Cortex of kidney (tissue), 1 donor: ENCODE data around the gene OXNAD1.

Experiments
- DNase-seq: peaks from one replicate; lab custom pipeline; 2025; lab: John Stamatoyannopoulos, UW

Gene OXNAD1

GRCh38 chr3:16247282-16248061, 17.5 kb upstream of the OXNAD1 start:
- no peak for DNase-seq

- no peak for DNase-seq
Measured at GRCh38 chr3:16248556-16248955, 16.5 kb upstream of the OXNAD1 start.

GRCh38 chr3:16249336-16249735, 15.7 kb upstream of the OXNAD1 start:
- no peak for DNase-seq

GRCh38 chr3:16249886-16250285, 15.1 kb upstream of the OXNAD1 start:
- no peak for DNase-seq

GRCh38 chr3:16251316-16252085, 13.5 kb upstream of the OXNAD1 start:
- no peak for DNase-seq

GRCh38 chr3:16252243-16252978, 12.6 kb upstream of the OXNAD1 start:
- no peak for DNase-seq

- DNase-seq, result no peak
Measured at GRCh38 chr3:16252988-16253387, 12.0 kb upstream of the OXNAD1 start.

GRCh38 chr3:16253601-16254000, 11.4 kb upstream of the OXNAD1 start:
- no peak for DNase-seq

GRCh38 chr3:16254916-16255315, 10.1 kb upstream of the OXNAD1 start:
- no peak for DNase-seq

- no peak for DNase-seq
Measured at GRCh38 chr3:16255326-16255725, 9.7 kb upstream of the OXNAD1 start.

GRCh38 chr3:16255726-16256125, 9.3 kb upstream of the OXNAD1 start:
- DNase-seq, result no peak

- DNase-seq, result no peak
Measured at GRCh38 chr3:16257309-16257708, 7.7 kb upstream of the OXNAD1 start.

- no peak for DNase-seq
Measured at GRCh38 chr3:16258177-16258576, 6.8 kb upstream of the OXNAD1 start.

GRCh38 chr3:16258866-16259265, 6.1 kb upstream of the OXNAD1 start:
- no peak for DNase-seq

GRCh38 chr3:16260046-16260445, 5.0 kb upstream of the OXNAD1 start:
- DNase-seq, result no peak

GRCh38 chr3:16262174-16262573, 2.8 kb upstream of the OXNAD1 start:
- DNase-seq, result no peak

- no peak for DNase-seq
Measured at GRCh38 chr3:16264174-16264707, 771 bp upstream of the OXNAD1 start.

- no peak for DNase-seq
Measured at GRCh38 chr3:16265455-16265786, 409 bp downstream of the OXNAD1 start.

GRCh38 chr3:16266714-16267113, 1.7 kb downstream of the OXNAD1 start:
- DNase-seq, result no peak

GRCh38 chr3:16270855-16271254, 5.8 kb downstream of the OXNAD1 start:
- DNase-seq, result no peak

- DNase-seq, result no peak
Measured at GRCh38 chr3:16272588-16272987, 7.6 kb downstream of the OXNAD1 start.

GRCh38 chr3:16273867-16274266, 8.9 kb downstream of the OXNAD1 start:
- DNase-seq, result no peak

GRCh38 chr3:16277471-16277870, 12.5 kb downstream of the OXNAD1 start:
- no peak for DNase-seq
